ENCODE results near the gene SLC25A20.

GRCh38 chr3:48852151-48852550 lies 46.5 kb downstream of the SLC25A20 start:
- TF ChIP-seq CTCF (IDR thresholded peaks at IDR 0.05) (no peak), POLR2A (IDR thresholded peaks at IDR 0.05) (no peak)

Data from uterus (tissue), 2 donors.